ENCODE results near the gene GRIK1. TPM values are rescaled to one million over a fixed set of nuclear protein-coding genes. Genes with fewer than 3 reads are reported as not detected.

Gene GRIK1
- total and polyA plus RNA-seq, 2 experiments from 2014 or later, result 0.05 TPM; not detected in 1

GRCh38 chr21:29621525-29621924, 318.3 kb downstream of the GRIK1 start:
- TF ChIP-seq, protein P1, sequence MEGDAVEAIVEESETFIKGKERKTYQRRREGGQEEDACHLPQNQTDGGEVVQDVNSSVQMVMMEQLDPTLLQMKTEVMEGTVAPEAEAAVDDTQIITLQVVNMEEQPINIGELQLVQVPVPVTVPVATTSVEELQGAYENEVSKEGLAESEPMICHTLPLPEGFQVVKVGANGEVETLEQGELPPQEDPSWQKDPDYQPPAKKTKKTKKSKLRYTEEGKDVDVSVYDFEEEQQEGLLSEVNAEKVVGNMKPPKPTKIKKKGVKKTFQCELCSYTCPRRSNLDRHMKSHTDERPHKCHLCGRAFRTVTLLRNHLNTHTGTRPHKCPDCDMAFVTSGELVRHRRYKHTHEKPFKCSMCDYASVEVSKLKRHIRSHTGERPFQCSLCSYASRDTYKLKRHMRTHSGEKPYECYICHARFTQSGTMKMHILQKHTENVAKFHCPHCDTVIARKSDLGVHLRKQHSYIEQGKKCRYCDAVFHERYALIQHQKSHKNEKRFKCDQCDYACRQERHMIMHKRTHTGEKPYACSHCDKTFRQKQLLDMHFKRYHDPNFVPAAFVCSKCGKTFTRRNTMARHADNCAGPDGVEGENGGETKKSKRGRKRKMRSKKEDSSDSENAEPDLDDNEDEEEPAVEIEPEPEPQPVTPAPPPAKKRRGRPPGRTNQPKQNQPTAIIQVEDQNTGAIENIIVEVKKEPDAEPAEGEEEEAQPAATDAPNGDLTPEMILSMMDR (IDR thresholded peaks at IDR 0.05; ENCODE audit: low read depth, low read length), result no peak
- H3K27me3 ChIP-seq, result no peaks in the 10 kb centered on the region
- DNase-seq (ENCODE audit: low read depth in 1 of 2, low spot score in 1 of 2), result no peak
- H3K4me3 ChIP-seq, result no peak overlapping the region
- no peaks in the 10 kb centered on the region for H3K9me3 ChIP-seq (ENCODE audit: low read depth)
- H3K36me3 ChIP-seq, result no peaks in the 10 kb centered on the region
- H3K4me1 ChIP-seq (ENCODE audit: low read depth), result no peaks in the 10 kb centered on the region
- no peak overlapping the region for H3K27ac ChIP-seq

GRCh38 chr21:29616209-29616751, 323.5 kb downstream of the GRIK1 start:
- H3K4me3 ChIP-seq, result no peak overlapping the region
- no peak overlapping the region for H3K27ac ChIP-seq
- no peaks in the 10 kb centered on the region for H3K36me3 ChIP-seq
- TF ChIP-seq, protein P1 (IDR thresholded peaks at IDR 0.05; ENCODE audit: low read depth, low read length), result no peak
- H3K9me3 ChIP-seq (ENCODE audit: low read depth), result no peaks in the 10 kb centered on the region
- H3K27me3 ChIP-seq, result no peaks in the 10 kb centered on the region
- DNase-seq (ENCODE audit: low read depth in 1 of 2, low spot score in 1 of 2), result no peak
- H3K4me1 ChIP-seq (ENCODE audit: low read depth), result no peaks in the 10 kb centered on the region

- H3K36me3 ChIP-seq, result no peaks in the 10 kb centered on the region
- H3K9me3 ChIP-seq (ENCODE audit: low read depth), result no peaks in the 10 kb centered on the region
- no peak overlapping the region for H3K27ac ChIP-seq
- no peak for DNase-seq (ENCODE audit: low read depth in 1 of 2, low spot score in 1 of 2)
- H3K4me1 ChIP-seq (ENCODE audit: low read depth), result no peaks in the 10 kb centered on the region
- no peaks in the 10 kb centered on the region for H3K27me3 ChIP-seq
- H3K4me3 ChIP-seq, result no peak overlapping the region
- TF ChIP-seq, protein P1 (IDR thresholded peaks at IDR 0.05; ENCODE audit: low read depth, low read length), result no peak
Measured at GRCh38 chr21:29613877-29614276, 325.9 kb downstream of the GRIK1 start.

DNA sequence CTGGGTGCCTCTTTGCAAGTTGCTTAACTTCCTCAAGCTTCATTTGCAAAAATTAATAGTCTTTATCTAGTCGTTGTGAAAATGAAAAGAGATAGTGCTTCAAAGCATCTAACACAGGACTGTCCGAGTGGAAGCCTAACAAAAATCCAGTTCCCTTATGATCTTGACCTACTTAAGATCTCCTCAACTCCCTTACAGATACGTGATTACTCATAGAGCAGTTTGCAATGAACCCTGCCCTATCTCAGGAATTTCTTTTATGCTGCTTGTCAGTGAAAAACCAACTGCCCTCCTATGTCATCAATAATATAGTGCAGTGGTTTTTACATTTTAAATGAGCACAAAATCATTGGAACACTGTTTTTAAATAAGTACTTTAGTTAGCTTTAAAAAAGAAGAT, 326.8 kb downstream of the GRIK1 start:
- DNase-seq (ENCODE audit: low read depth in 1 of 2, low spot score in 1 of 2), result peak in 1 of 2 donors; percentile 5
- Histone ChIP-seq H3K27ac (no peak overlapping the region), H3K27me3 (no peaks in the 10 kb centered on the region), H3K36me3 (no peaks in the 10 kb centered on the region), H3K4me3 (no peak overlapping the region), H3K9me3 (ENCODE audit: low read depth) (no peaks in the 10 kb centered on the region), H3K4me1 (ENCODE audit: low read depth) (no peaks in the 10 kb centered on the region)
- TF ChIP-seq, protein P1 (IDR thresholded peaks at IDR 0.05; ENCODE audit: low read depth, low read length), result no peak

GRCh38 chr21:29610779-29611360, 328.9 kb downstream of the GRIK1 start:
- Histone ChIP-seq H3K27me3 (no peaks in the 10 kb centered on the region), H3K9me3 (ENCODE audit: low read depth) (no peaks in the 10 kb centered on the region)
- TF ChIP-seq, protein P1 (IDR thresholded peaks at IDR 0.05; ENCODE audit: low read depth, low read length), result no peak

More at GRCh38 chr21:29610779-29611360, 328.9 kb downstream of the GRIK1 start:
- Histone ChIP-seq H3K4me1 (ENCODE audit: low read depth) (no peaks in the 10 kb centered on the region), H3K4me3 (no peak overlapping the region), H3K27ac (no peak overlapping the region), H3K36me3 (no peaks in the 10 kb centered on the region)
- DNase-seq (ENCODE audit: low read depth in 1 of 2, low spot score in 1 of 2), result peak in 1 of 2 donors; percentile 4

Data from cardiac muscle cell (in vitro differentiated cells and primary cell).